Fibroblast of lung (primary cell): ENCODE data around the gene SPRTN. TPM values are rescaled to one million over a fixed set of nuclear protein-coding genes. Genes with fewer than 3 reads are reported as not detected.

Experiments
- DNase-seq, 2 donors: peaks; one replicate each; pipeline versions ENCODE4 v3.0.0 to v3.0.0-alpha.2; 2010; ENCODE audit warnings: low read depth in 2 of 2
- H2AFZ ChIP-seq: 2 replicates; pipeline ENCODE4 v1.5.1; 2012; ENCODE audit warnings: low read length, control low read depth, inconsistent platforms
- H3K27ac ChIP-seq: 2 replicates; pipeline ENCODE4 v1.5.1; 2011; ENCODE audit warnings: low read length, control low read depth; ENCODE audit not compliant: insufficient read depth
- H3K27me3 ChIP-seq: 2 replicates; pipeline ENCODE4 v1.5.1; 2011; ENCODE audit warnings: mild to moderate bottlenecking, low read length; ENCODE audit not compliant: control insufficient read depth, insufficient read depth
- H3K36me3 ChIP-seq: 2 replicates; pipeline ENCODE4 v1.5.1; 2011; ENCODE audit warnings: low read length; ENCODE audit not compliant: control insufficient read depth, insufficient read depth
- H3K4me1 ChIP-seq: 2 replicates; pipeline ENCODE4 v1.5.1; 2011; ENCODE audit warnings: low read length; ENCODE audit not compliant: control insufficient read depth, insufficient read depth; ENCODE audit errors: extremely low read depth
- H3K4me2 ChIP-seq: 2 replicates; pipeline ENCODE4 v1.5.1; 2011; ENCODE audit warnings: low read length, control low read depth; ENCODE audit not compliant: insufficient read depth; ENCODE audit errors: extremely low read depth
- H3K4me3 ChIP-seq, 4 experiments: fragments of 200-600 bp in 1 of 4; sonication (generic) in 1 of 4; replicated peaks in 1 of 4; 2 replicates each; pipeline ENCODE4 v1.5.1; 2011 to 2016; ENCODE audit warnings: low read length in 4 of 4, low read depth in 3 of 4, mild to moderate bottlenecking in 3 of 4, control low read depth in 2 of 4, inconsistent platforms in 1 of 4, mixed read lengths in 1 of 4; ENCODE audit not compliant: insufficient read depth in 1 of 4; ENCODE audit errors: control extremely low read depth in 1 of 4
- H3K79me2 ChIP-seq: 2 replicates; pipeline ENCODE4 v1.5.1; 2012; ENCODE audit warnings: mild to moderate bottlenecking, low read length, inconsistent platforms; ENCODE audit not compliant: control insufficient read depth, insufficient read depth
- H3K9ac ChIP-seq: 2 replicates; pipeline ENCODE4 v1.5.1; 2011; ENCODE audit warnings: mild to moderate bottlenecking, low read length, control low read depth; ENCODE audit not compliant: insufficient read depth
- H3K9me3 ChIP-seq: 2 replicates; pipeline ENCODE4 v1.5.1; 2012; ENCODE audit warnings: low read depth, low read length; ENCODE audit not compliant: control insufficient read depth, insufficient read depth
- H4K20me1 ChIP-seq: 2 replicates; pipeline ENCODE4 v1.5.1; 2011; ENCODE audit warnings: low read length; ENCODE audit not compliant: control insufficient read depth, insufficient read depth; ENCODE audit errors: extremely low read depth
- EZH2 ChIP-seq: IDR thresholded peaks from 2 replicates; pipeline ENCODE4 v1.5.1; 2012; ENCODE audit warnings: low read length, control low read depth, mild to moderate bottlenecking; ENCODE audit errors: missing control alignments
- polyA plus RNA-seq, 2 donors: library from polyadenylated mRNA; depleted of rRNA in 1 of 2; stranded (reverse) in 1 of 2; unstranded in 1 of 2; fragments of >200 nt; gene quantifications; 2 replicates each; pipeline ENCODE4 v1.2.1, GENCODE V29; 2011 to 2012; ENCODE audit warnings: missing spikeins in 1 of 2
- total RNA-seq: library from RNA; depleted of rRNA; stranded (reverse); fragments of >200 nt; gene quantifications from 2 replicates; pipeline ENCODE4 v1.2.1, GENCODE V29; 2014
- TF ChIP-seq, protein P1 (sequence below), 2 donors: IDR thresholded peaks in 1 of 2; conservative IDR thresholded peaks in 1 of 2; 1 replicate in 1 of 2; 2 replicates in 1 of 2; pipeline ENCODE4 v1.5.1; 2011 to 2012; ENCODE audit warnings: low read length in 2 of 2, control low read depth in 1 of 2, inconsistent platforms in 1 of 2, low read depth in 1 of 2, mild to moderate bottlenecking in 1 of 2

SPRTN gene
- total and polyA plus RNA-seq, 2 donors (not counting 1 experiment from before 2014, with no cell fraction given), result 9.5 to 16.0 TPM

DNA sequence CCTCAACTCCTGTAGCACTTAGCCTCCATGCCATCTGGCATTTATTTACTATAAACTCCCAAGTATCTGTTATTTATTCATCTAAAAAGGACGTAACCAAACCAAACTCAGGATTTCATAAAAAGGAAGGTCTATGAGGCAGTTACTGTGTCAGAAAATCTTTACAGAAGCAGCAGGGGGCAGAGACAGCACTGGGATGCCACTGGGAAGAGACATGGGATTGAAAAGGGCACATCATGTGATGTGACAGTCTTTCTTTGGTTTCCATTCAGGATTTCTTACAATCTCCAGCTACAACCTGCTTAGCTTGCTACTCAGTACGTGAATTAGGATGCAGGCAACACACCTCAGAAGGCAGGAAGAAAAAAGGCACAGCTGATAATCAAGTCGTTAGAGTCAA, 31.2 kb downstream of the SPRTN start:
- no peaks in the 10 kb centered on the region for H3K4me1 ChIP-seq
- no peak overlapping the region for H3K4me2 ChIP-seq
- no peak overlapping the region for H3K9ac ChIP-seq
- TF ChIP-seq, protein P1, sequence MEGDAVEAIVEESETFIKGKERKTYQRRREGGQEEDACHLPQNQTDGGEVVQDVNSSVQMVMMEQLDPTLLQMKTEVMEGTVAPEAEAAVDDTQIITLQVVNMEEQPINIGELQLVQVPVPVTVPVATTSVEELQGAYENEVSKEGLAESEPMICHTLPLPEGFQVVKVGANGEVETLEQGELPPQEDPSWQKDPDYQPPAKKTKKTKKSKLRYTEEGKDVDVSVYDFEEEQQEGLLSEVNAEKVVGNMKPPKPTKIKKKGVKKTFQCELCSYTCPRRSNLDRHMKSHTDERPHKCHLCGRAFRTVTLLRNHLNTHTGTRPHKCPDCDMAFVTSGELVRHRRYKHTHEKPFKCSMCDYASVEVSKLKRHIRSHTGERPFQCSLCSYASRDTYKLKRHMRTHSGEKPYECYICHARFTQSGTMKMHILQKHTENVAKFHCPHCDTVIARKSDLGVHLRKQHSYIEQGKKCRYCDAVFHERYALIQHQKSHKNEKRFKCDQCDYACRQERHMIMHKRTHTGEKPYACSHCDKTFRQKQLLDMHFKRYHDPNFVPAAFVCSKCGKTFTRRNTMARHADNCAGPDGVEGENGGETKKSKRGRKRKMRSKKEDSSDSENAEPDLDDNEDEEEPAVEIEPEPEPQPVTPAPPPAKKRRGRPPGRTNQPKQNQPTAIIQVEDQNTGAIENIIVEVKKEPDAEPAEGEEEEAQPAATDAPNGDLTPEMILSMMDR (conservative IDR thresholded peaks at IDR 0.05 in 1 of 2, IDR thresholded peaks at IDR 0.05 in 1 of 2; ENCODE audit: low read depth in 1 of 2, low read length in 2 of 2), result no peak
- no peak for TF ChIP-seq EZH2
- no peak overlapping the region for H3K27ac ChIP-seq
- H3K79me2 ChIP-seq, result no peaks in the 10 kb centered on the region
- no peak for DNase-seq
- H3K4me3 ChIP-seq, result no peak overlapping the region
- no peaks in the 10 kb centered on the region for H3K27me3 ChIP-seq
- no peaks in the 10 kb centered on the region for H3K36me3 ChIP-seq
- no peak overlapping the region for H2AFZ ChIP-seq
- no peaks in the 10 kb centered on the region for H3K9me3 ChIP-seq
- no peaks in the 10 kb centered on the region for H4K20me1 ChIP-seq

- no peak overlapping the region for H3K27ac ChIP-seq
- H3K4me1 ChIP-seq, result no peaks in the 10 kb centered on the region
- H3K79me2 ChIP-seq, result peaks cover 6% of the 10 kb centered on the region
- H4K20me1 ChIP-seq, result no peaks in the 10 kb centered on the region
- no peak overlapping the region for H3K4me3 ChIP-seq
- no peak overlapping the region for H2AFZ ChIP-seq
- no peak for DNase-seq
- TF ChIP-seq, protein P1 (conservative IDR thresholded peaks at IDR 0.05 in 1 of 2, IDR thresholded peaks at IDR 0.05 in 1 of 2; ENCODE audit: low read depth in 1 of 2, low read length in 2 of 2), result no peak
- TF ChIP-seq EZH2, result no peak
- no peaks in the 10 kb centered on the region for H3K27me3 ChIP-seq
- no peak overlapping the region for H3K9ac ChIP-seq
- no peaks in the 10 kb centered on the region for H3K36me3 ChIP-seq
- no peaks in the 10 kb centered on the region for H3K9me3 ChIP-seq
- H3K4me2 ChIP-seq, result no peak overlapping the region
These were observed 34.4 kb downstream of the SPRTN start for GRCh38 chr1:231372501-231372900.

DNA sequence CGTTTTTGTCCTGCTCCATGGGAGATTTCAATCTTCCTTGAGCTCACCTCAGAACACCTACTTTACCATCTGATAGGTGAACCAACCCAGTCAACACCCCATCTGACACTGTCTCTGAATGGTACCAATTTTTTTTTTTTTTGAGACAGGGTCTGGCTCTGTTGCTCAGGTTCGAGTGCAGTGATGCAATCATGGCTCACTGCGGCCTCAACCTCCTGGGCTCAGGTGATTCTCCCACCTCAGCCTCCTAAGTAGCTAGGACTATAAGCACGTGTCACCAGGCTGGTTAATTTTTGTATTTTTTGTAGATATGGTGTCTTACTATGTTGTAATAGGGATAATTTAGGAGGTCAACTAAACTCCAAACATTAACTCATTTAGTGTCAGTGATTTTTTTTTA, 36.3 kb downstream of the SPRTN start:
- Histone ChIP-seq H3K79me2 (peaks cover 11% of the 10 kb centered on the region), H2AFZ (no peak overlapping the region), H3K27ac (no peak overlapping the region), H3K9me3 (no peaks in the 10 kb centered on the region), H4K20me1 (no peaks in the 10 kb centered on the region), H3K27me3 (no peaks in the 10 kb centered on the region), H3K36me3 (no peaks in the 10 kb centered on the region), H3K4me2 (no peak overlapping the region), H3K9ac (no peak overlapping the region), H3K4me3 (no peak overlapping the region), H3K4me1 (no peaks in the 10 kb centered on the region)
- TF ChIP-seq, protein P1 (conservative IDR thresholded peaks at IDR 0.05 in 1 of 2, IDR thresholded peaks at IDR 0.05 in 1 of 2; ENCODE audit: low read depth in 1 of 2, low read length in 2 of 2), result no peak
- TF ChIP-seq EZH2, result no peak
- DNase-seq, result no peak
